HepG2 (cell line): ENCODE results near the gene KLB. TPM values are rescaled to one million over a fixed set of nuclear protein-coding genes. Genes with fewer than 3 reads are reported as not detected.

Experiments
- CBX5 ChIP-seq: sonication (generic); formaldehyde crosslinking; IDR thresholded peaks from 2 replicates; pipeline ENCODE4 v1.4.0; 2020; ENCODE audit warnings: missing genetic modification reagents, borderline replicate concordance
- CCAR2 ChIP-seq: fragments of 200-400 bp; formaldehyde crosslinking; optimal IDR thresholded peaks from 2 replicates; pipeline ENCODE3; 2018; ENCODE audit warnings: low read depth, mild to moderate bottlenecking, low read length, moderate library complexity
- IKZF1 ChIP-seq: fragments of 450-650 bp; IDR thresholded peaks from 2 replicates; pipeline ENCODE4 v1.7.1; 2016
- JARID2 ChIP-seq: sonication (generic); formaldehyde crosslinking; IDR thresholded peaks from 2 replicates; pipeline ENCODE4 v1.8.1; 2023; ENCODE audit warnings: missing genetic modification reagents, inconsistent platforms; ENCODE audit not compliant: insufficient replicate concordance
- MXI1 ChIP-seq: IDR thresholded peaks from 3 replicates; pipeline ENCODE4 v1.6.1; 2012; ENCODE audit warnings: low read depth, low read length, inconsistent platforms, borderline replicate concordance
- NFE2L2 ChIP-seq: fragments of 150-350 bp; IDR thresholded peaks from 2 replicates; pipeline ENCODE4 v1.6.1; 2014; ENCODE audit warnings: low read length
- SMC3 ChIP-seq: IDR thresholded peaks from 2 replicates; pipeline ENCODE4 v1.6.1; 2011; ENCODE audit warnings: low read length, improper control_type of control experiment
- ZBTB20 ChIP-seq: sonication (generic); formaldehyde crosslinking; IDR thresholded peaks from 2 replicates; pipeline ENCODE4 v1.8.1; 2023; ENCODE audit warnings: missing genetic modification reagents, low read depth, mild to moderate bottlenecking, borderline replicate concordance
- ZFP1 ChIP-seq: IDR thresholded peaks from 2 replicates; pipeline ENCODE4 v1.6.1; 2016
- ZMYM2 ChIP-seq: sonication (generic); formaldehyde crosslinking; IDR thresholded peaks from 2 replicates; pipeline ENCODE4 v1.8.0; 2022; ENCODE audit warnings: mild to moderate bottlenecking, missing genetic modification reagents
- ZNF143 ChIP-seq: sonication (generic); formaldehyde crosslinking; IDR thresholded peaks from 2 replicates; pipeline ENCODE4 v1.4.0; 2020; ENCODE audit warnings: missing genetic modification reagents
- ZNF224 ChIP-seq: sonication (generic); formaldehyde crosslinking; IDR thresholded peaks from 2 replicates; pipeline ENCODE4 v1.5.0; 2020; ENCODE audit warnings: mild to moderate bottlenecking, missing genetic modification reagents
- ZNF296 ChIP-seq: sonication (generic); formaldehyde crosslinking; conservative IDR thresholded peaks from 2 replicates; pipeline ENCODE4 v1.5.0; 2020; ENCODE audit warnings: mild to moderate bottlenecking, missing genetic modification reagents
- ZNF335 ChIP-seq: sonication (generic); formaldehyde crosslinking; IDR thresholded peaks from 2 replicates; pipeline ENCODE4 v1.4.0; 2020; ENCODE audit warnings: missing genetic modification reagents
- ZNF496 ChIP-seq: sonication (generic); formaldehyde crosslinking; IDR thresholded peaks from 2 replicates; pipeline ENCODE4 v1.8.1; 2023; ENCODE audit warnings: mild to moderate bottlenecking, moderate library complexity, missing genetic modification reagents; ENCODE audit not compliant: insufficient replicate concordance
- ZNF547 ChIP-seq: sonication (generic); formaldehyde crosslinking; IDR thresholded peaks from 2 replicates; pipeline ENCODE4 v1.5.1; 2020; ENCODE audit warnings: mild to moderate bottlenecking, missing genetic modification reagents
- ZNF781 ChIP-seq: sonication (generic); formaldehyde crosslinking; IDR thresholded peaks from 2 replicates; pipeline ENCODE4 v1.5.1; 2020; ENCODE audit warnings: borderline replicate concordance, mild to moderate bottlenecking, missing genetic modification reagents; ENCODE audit errors: not compliant biosample characterization
- ZSCAN21 ChIP-seq: sonication (generic); formaldehyde crosslinking; IDR thresholded peaks from 2 replicates; pipeline ENCODE4 v1.8.0; 2022; ENCODE audit warnings: mild to moderate bottlenecking, missing genetic modification reagents, moderate library complexity, borderline replicate concordance
- ZSCAN31 ChIP-seq: sonication (generic); formaldehyde crosslinking; IDR thresholded peaks from 2 replicates; pipeline ENCODE4 v1.5.0; 2020; ENCODE audit warnings: low read depth, mild to moderate bottlenecking, missing genetic modification reagents
- polyA plus RNA-seq, 8 experiments: library from polyadenylated mRNA; depleted of rRNA in 3 of 8; stranded (reverse) in 7 of 8; unstranded in 1 of 8; fragments of >200 nt; fragmentation: Illumina TruSeq in 4 of 8; extraction: Trizol in 4 of 8; gene quantifications; 2 replicates each; pipeline versions ENCODE4 v1.2.1 to v1.2.3, GENCODE V29; 2011 to 2016; ENCODE audit warnings: low read depth in 4 of 8, missing spikeins in 1 of 8, mixed read lengths in 1 of 8; ENCODE audit not compliant: insufficient read depth in 1 of 8
- total RNA-seq, 5 experiments: library from RNA; depleted of rRNA; stranded (reverse); fragments of >200 nt; fragmentation: Illumina TruSeq; extraction: Trizol; gene quantifications; 2 replicates each; pipeline ENCODE4 v1.2.3, GENCODE V29; 2016; ENCODE audit warnings: low read depth in 1 of 5
- TF ChIP-seq, protein P1 (sequence below): sonication (generic); formaldehyde crosslinking; IDR thresholded peaks from 2 replicates; pipeline ENCODE4 v1.5.1; 2020; ENCODE audit warnings: mild to moderate bottlenecking, missing genetic modification reagents, borderline replicate concordance
- TF ChIP-seq, protein P2 (sequence below): sonication (generic); formaldehyde crosslinking; IDR thresholded peaks from 2 replicates; pipeline ENCODE4 v1.9.0; 2021; ENCODE audit warnings: missing genetic modification reagents, borderline replicate concordance
- TF ChIP-seq, protein P3 (sequence below): sonication (generic); formaldehyde crosslinking; IDR thresholded peaks from 2 replicates; pipeline ENCODE4 v1.4.0; 2020; ENCODE audit warnings: mild to moderate bottlenecking, missing genetic modification reagents
- TF ChIP-seq, protein P4 (sequence below): sonication (generic); formaldehyde crosslinking; IDR thresholded peaks from 2 replicates; pipeline ENCODE4 v1.4.0; 2020; ENCODE audit warnings: missing genetic modification reagents
- TF ChIP-seq, protein P5 (sequence below): sonication (generic); formaldehyde crosslinking; IDR thresholded peaks from 2 replicates; pipeline ENCODE4 v1.4.0; 2020; ENCODE audit warnings: mild to moderate bottlenecking, missing genetic modification reagents
- TF ChIP-seq, protein P6 (sequence below): sonication (generic); formaldehyde crosslinking; IDR thresholded peaks from 2 replicates; pipeline ENCODE4 v1.4.0; 2020; ENCODE audit warnings: missing genetic modification reagents

Gene KLB
- total and polyA plus RNA-seq, 2 of the 13 experiments (the other 11 are each of a cell fraction or from before 2014, with no cell fraction given) = 25.3 to 82.0 TPM

DNA sequence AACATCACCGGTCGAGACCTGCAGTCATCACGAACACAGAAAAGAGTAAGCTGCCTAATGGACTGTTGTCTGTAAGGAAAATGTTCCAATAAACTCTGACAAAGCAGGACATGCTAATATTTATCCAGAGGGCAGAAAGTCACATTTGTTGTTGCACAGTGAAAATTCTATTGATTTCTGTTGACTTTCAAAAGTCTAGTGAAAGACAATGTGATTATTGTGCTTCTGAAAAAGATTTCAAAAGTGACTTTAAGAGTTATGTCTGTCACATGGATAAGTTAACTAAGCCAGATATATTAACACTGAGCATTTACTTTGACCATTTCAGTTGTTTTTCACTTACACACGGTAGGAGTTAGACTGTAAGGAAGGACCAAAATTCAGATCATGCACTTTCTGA, 31.3 kb upstream of the KLB start (continued):
- TF ChIP-seq, protein P1, sequence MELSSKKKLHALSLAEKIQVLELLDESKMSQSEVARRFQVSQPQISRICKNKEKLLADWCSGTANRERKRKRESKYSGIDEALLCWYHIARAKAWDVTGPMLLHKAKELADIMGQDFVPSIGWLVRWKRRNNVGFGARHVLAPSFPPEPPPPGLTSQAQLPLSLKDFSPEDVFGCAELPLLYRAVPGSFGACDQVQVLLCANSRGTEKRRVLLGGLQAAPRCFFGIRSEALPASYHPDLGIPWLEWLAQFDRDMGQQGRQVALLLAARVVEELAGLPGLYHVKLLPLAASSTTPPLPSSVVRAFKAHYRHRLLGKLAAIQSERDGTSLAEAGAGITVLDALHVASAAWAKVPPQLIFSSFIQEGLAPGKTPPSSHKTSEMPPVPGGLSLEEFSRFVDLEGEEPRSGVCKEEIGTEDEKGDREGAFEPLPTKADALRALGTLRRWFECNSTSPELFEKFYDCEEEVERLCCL (CRISPR knock-in tag) = no peak
- TF ChIP-seq, protein P2, sequence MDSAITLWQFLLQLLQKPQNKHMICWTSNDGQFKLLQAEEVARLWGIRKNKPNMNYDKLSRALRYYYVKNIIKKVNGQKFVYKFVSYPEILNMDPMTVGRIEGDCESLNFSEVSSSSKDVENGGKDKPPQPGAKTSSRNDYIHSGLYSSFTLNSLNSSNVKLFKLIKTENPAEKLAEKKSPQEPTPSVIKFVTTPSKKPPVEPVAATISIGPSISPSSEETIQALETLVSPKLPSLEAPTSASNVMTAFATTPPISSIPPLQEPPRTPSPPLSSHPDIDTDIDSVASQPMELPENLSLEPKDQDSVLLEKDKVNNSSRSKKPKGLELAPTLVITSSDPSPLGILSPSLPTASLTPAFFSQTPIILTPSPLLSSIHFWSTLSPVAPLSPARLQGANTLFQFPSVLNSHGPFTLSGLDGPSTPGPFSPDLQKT (CRISPR knock-in tag) = no peak
- no peak for TF ChIP-seq ZNF781 (CRISPR knock-in tag)
- TF ChIP-seq, protein P3, sequence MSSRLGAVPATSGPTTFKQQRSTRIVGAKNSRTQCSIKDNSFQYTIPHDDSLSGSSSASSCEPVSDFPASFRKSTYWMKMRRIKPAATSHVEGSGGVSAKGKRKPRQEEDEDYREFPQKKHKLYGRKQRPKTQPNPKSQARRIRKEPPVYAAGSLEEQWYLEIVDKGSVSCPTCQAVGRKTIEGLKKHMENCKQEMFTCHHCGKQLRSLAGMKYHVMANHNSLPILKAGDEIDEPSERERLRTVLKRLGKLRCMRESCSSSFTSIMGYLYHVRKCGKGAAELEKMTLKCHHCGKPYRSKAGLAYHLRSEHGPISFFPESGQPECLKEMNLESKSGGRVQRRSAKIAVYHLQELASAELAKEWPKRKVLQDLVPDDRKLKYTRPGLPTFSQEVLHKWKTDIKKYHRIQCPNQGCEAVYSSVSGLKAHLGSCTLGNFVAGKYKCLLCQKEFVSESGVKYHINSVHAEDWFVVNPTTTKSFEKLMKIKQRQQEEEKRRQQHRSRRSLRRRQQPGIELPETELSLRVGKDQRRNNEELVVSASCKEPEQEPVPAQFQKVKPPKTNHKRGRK = no peak
- TF ChIP-seq, protein P4, sequence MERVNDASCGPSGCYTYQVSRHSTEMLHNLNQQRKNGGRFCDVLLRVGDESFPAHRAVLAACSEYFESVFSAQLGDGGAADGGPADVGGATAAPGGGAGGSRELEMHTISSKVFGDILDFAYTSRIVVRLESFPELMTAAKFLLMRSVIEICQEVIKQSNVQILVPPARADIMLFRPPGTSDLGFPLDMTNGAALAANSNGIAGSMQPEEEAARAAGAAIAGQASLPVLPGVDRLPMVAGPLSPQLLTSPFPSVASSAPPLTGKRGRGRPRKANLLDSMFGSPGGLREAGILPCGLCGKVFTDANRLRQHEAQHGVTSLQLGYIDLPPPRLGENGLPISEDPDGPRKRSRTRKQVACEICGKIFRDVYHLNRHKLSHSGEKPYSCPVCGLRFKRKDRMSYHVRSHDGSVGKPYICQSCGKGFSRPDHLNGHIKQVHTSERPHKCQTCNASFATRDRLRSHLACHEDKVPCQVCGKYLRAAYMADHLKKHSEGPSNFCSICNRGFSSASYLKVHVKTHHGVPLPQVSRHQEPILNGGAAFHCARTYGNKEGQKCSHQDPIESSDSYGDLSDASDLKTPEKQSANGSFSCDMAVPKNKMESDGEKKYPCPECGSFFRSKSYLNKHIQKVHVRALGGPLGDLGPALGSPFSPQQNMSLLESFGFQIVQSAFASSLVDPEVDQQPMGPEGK (CRISPR knock-in tag) = no peak
- TF ChIP-seq CBX5 (CRISPR knock-in tag) = no peak
- TF ChIP-seq CCAR2 = no peak
- TF ChIP-seq, protein P5, sequence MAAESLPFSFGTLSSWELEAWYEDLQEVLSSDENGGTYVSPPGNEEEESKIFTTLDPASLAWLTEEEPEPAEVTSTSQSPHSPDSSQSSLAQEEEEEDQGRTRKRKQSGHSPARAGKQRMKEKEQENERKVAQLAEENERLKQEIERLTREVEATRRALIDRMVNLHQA (CRISPR knock-in tag) = no peak
- TF ChIP-seq ZNF335 (CRISPR knock-in tag) = 0 out of 2 replicates have a peak, but pooled peaks have one; percentile 37
- TF ChIP-seq ZNF143 (CRISPR knock-in tag) = no peak
- TF ChIP-seq ZSCAN21 (CRISPR knock-in tag) = no peak
- no peak for TF ChIP-seq ZNF496
- TF ChIP-seq ZBTB20 (CRISPR knock-in tag) = no peak
- TF ChIP-seq ZFP1 (CRISPR knock-in tag) = no peak; the same call in 1 of the 2 replicates
- TF ChIP-seq, protein P6, sequence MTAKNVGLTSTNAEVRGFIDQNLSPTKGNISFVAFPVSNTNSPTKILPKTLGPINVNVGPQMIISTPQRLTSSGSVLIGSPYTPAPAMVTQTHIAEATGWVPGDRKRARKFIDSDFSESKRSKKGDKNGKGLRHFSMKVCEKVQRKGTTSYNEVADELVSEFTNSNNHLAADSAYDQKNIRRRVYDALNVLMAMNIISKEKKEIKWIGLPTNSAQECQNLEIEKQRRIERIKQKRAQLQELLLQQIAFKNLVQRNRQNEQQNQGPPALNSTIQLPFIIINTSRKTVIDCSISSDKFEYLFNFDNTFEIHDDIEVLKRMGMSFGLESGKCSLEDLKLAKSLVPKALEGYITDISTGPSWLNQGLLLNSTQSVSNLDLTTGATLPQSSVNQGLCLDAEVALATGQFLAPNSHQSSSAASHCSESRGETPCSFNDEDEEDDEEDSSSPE (CRISPR knock-in tag) = no peak
- TF ChIP-seq ZMYM2 = no peak
- TF ChIP-seq MXI1 = peak; percentile 11; the same call in 1 of the 3 replicates
- no peak for TF ChIP-seq ZNF547 (CRISPR knock-in tag)
- no peak for TF ChIP-seq NFE2L2
- TF ChIP-seq JARID2 (CRISPR knock-in tag) = no peak
- no peak for TF ChIP-seq ZNF224 (CRISPR knock-in tag)
- no peak for TF ChIP-seq IKZF1
- no peak for TF ChIP-seq ZSCAN31 (CRISPR knock-in tag)
- TF ChIP-seq SMC3 = no peak
- no peak for TF ChIP-seq ZNF296
